GM19099 (cell line): Measurements from ENCODE around the gene TMEM30A.

Experiments
- POLR2A ChIP-seq: IDR thresholded peaks from 3 replicates; pipeline ENCODE4 v1.6.1; 2011; ENCODE audit warnings: low read depth; ENCODE audit not compliant: insufficient read length; ENCODE audit errors: extremely low read depth

Gene TMEM30A

GRCh38 chr6:75301537-75301936 lies 16.9 kb upstream of the TMEM30A start:
- TF ChIP-seq POLR2A, result no peak

DNA sequence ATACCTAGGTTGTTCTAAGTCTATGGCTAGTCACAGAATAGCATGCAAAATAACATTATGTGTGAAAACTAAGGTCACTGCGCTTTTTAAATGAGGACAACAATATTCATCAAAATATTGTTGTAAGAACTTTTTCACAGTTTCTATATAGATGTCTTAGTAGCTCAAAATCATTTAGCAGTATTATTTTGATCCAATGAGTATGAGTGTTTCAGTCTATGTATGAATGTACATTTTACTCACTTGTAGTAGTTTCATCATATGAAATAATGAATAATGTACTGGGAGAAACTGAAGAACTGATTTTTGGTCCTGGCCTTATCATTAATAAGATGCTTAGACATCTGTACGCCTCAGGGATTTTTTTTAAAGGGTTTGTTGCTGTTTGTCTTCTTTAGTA lies 16.5 kb upstream of the TMEM30A start:
- TF ChIP-seq POLR2A, result no peak

GRCh38 chr6:75300531-75300855 lies 15.9 kb upstream of the TMEM30A start:
- TF ChIP-seq POLR2A, result no peak

- TF ChIP-seq POLR2A, result no peak
Measured at GRCh38 chr6:75299801-75300530, 15.4 kb upstream of the TMEM30A start.

DNA sequence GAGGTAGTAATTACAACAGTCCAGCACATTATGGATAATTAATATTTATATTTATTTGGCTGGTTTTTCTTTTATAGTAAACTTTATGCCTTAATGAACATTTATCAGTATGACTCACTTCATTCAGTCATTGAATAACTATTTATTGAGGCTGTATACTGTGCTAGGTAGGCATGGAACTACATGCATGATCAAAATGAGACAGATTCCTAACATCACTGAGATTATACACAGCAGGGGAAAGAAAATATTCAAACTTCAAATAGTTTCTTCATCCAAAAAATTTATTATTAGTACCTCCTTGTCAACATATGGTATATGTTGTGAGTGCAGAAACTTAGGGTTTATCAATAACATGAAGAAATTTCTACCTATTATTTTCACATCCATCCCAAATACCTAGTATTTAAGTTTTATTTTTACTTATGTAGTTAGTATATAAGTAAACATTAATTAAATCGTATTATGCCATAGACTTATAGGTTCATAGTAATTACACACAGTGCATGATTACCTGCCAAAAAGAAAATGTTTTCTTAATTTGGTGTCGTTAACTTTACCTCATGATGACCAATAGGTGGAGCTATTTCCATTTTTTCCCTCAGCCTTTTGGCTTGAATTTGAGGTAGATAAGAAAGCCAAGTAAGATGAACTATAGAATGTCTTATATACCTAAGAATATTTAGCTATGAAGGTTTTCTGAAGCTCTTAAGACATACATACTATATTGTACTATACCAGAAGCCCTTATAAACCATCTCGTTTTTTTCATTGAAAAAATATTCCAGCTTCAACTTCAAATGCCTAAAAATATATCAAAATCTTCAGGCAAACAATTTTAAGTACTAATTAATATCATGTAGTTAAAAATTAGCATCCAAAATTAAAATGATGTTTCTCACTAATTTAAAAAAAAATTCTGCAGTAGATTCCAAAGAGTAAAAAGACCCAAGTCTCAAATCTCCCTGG lies 12.5 kb upstream of the TMEM30A start:
- no peak for TF ChIP-seq POLR2A

GRCh38 chr6:75292555-75292954 lies 8.0 kb upstream of the TMEM30A start:
- no peak for TF ChIP-seq POLR2A

- TF ChIP-seq POLR2A, result no peak
Measured at GRCh38 chr6:75291744-75292143, 7.2 kb upstream of the TMEM30A start.

GRCh38 chr6:75291331-75291730 lies 6.7 kb upstream of the TMEM30A start:
- TF ChIP-seq POLR2A, result no peak

GRCh38 chr6:75290136-75290945 lies 5.7 kb upstream of the TMEM30A start:
- TF ChIP-seq POLR2A, result no peak

DNA sequence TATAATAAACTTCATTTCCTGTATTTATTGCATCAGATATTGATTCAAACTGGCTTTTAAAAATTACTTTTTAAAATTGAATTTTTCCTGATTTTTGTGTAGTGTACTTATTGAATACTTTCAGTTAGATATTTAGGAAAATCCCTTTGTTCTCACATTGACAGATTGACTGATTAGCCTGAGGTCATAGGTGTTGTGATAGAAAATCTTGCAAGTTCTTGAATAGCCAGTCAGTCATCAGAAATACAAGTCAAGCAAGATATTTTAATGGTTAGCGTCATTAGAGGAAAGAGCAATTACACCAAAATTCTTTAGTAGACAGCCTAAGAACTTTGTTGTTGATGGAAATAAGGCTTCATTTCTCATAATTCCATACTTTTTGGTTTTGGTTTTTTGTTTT lies 3.4 kb upstream of the TMEM30A start:
- TF ChIP-seq POLR2A, result no peak

- no peak for TF ChIP-seq POLR2A
Measured at GRCh38 chr6:75287424-75287823, 2.8 kb upstream of the TMEM30A start.

- no peak for TF ChIP-seq POLR2A
Measured at GRCh38 chr6:75286955-75287354, 2.4 kb upstream of the TMEM30A start.

DNA sequence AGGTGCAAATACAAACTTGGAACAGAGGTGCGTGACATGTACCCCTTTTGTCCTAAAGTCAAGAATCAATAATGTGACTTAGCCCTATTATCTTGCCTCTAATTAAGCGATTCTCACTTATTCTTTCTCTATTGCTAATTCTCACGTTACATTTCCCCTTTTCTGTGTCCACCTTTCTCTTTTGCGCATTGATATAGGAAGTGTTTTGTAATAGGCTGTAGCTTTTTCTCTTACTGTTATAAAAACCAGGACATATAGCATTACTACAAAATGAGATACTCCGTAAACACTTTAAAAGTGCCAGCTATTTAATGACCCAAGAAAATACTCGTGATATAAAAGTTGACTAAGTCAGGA lies 669 bp upstream of the TMEM30A start:
- no peak for TF ChIP-seq POLR2A

GRCh38 chr6:75283907-75284631 lies 523 bp downstream of the TMEM30A start:
- no peak for TF ChIP-seq POLR2A

DNA sequence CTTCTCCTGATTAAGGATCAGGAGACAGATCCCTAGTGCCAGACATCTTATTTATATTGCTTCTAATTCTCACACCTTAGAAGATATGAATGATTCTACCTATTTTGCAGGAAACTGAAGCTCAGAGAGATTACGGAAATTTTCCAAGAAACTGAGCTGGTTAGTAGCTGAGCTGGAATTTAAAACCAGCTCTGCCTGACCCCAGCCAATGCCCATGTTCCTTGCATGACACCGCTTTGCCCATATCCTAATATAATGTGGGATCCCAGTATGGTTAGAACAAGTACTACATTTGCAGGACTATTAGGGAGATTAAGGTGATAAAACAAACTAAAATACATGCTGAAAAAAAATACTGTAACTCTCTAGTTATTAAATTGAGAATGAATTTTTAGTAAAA lies 1.9 kb downstream of the TMEM30A start:
- no peak for TF ChIP-seq POLR2A

DNA sequence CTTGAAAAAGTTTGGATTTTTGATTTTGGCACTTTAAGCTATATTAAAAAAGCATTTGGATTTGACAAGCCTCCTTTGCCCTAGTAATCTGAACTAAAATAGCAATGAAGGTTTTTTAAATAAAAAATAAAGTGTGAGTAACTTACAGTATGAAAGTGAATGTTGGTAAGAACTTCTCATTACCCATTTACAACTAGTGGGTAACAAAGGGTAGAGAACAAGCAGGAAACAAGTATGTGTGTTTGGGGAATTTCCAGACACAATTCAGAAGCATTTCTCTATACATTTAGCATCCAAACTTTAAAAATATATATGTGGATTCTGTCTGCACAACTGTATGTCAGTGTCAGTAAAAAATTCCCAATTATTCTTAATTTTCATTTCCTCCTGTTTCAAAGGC lies 2.9 kb downstream of the TMEM30A start:
- TF ChIP-seq POLR2A, result no peak
